Activated B cell treated with CpG ODN at 0.5 μM for 24 hours (primary cell): ENCODE results near the gene LRRIQ3. TPM values are rescaled to one million over a fixed set of nuclear protein-coding genes. Genes with fewer than 3 reads are reported as not detected.

Experiments used
- ATAC-seq: fragments of 200-7000 bp; cut with Tn5 transposase; one replicate; pipeline ENCODE4 v1.10.0; 2021; ENCODE audit warnings: low read depth, mild to moderate bottlenecking, moderate library complexity
- CTCF ChIA-PET: fragments of 350-600 bp; sonication (Branson Sonifier 250); formaldehyde crosslinking; loops from one replicate; lab custom pipeline; 2021; ENCODE audit warnings: antibody characterized with exemption; lab: Charles Lee
- POLR2A ChIA-PET: fragments of 350-600 bp; sonication (Branson Sonifier 250); formaldehyde crosslinking; loops from one replicate; lab custom pipeline; 2021; ENCODE audit warnings: antibody characterized with exemption; lab: Charles Lee
- DNase-seq: peaks from one replicate; pipeline ENCODE4 v3.0.0; 2022
- H3K27ac Mint-ChIP-seq: one replicate; pipeline ENCODE4 v1.8.0; 2020; ENCODE audit warnings: mixed read lengths
- H3K27me3 Mint-ChIP-seq: one replicate; pipeline ENCODE4 v1.8.0; 2021; ENCODE audit warnings: mixed read lengths
- H3K36me3 Mint-ChIP-seq: one replicate; pipeline ENCODE4 v1.8.0; 2021; ENCODE audit warnings: low read depth, mixed read lengths
- H3K4me1 Mint-ChIP-seq: one replicate; pipeline ENCODE4 v1.8.0; 2021; ENCODE audit warnings: mixed read lengths
- H3K4me3 Mint-ChIP-seq: one replicate; pipeline ENCODE4 v1.8.0; 2020; ENCODE audit warnings: mild to moderate bottlenecking, mixed read lengths
- H3K9me3 Mint-ChIP-seq: one replicate; pipeline ENCODE4 v1.8.0; 2020; ENCODE audit warnings: mixed read lengths
- CTCF ChIP-seq: fragments of 200-600 bp; IDR thresholded peaks from one replicate; pipeline ENCODE4 v1.8.0; 2022; ENCODE audit warnings: antibody characterized with exemption, mild to moderate bottlenecking
- intact Hi-C: fragments of 100-400 bp; cut with micrococcal nuclease; formaldehyde crosslinking; loops from one replicate; pipeline ENCODE4 v1.15.1; 2024
- total RNA-seq: library from RNA; stranded (reverse); gene quantifications from 2 replicates; pipeline ENCODE4 v1.2.3, GENCODE V29; 2022

Gene LRRIQ3
- total RNA-seq, 1 donor from 2014 or later: 1.00 TPM

GRCh38 chr1:74065081-74065480, 132.9 kb downstream of the LRRIQ3 start:
- CTCF ChIA-PET: no interaction called here

GRCh38 chr1:74057719-74058118, 140.3 kb downstream of the LRRIQ3 start:
- DNase-seq: no peak
- no peak for TF ChIP-seq CTCF
- no peaks in the 10 kb centered on the region for H3K36me3 Mint-ChIP-seq
- H3K27ac Mint-ChIP-seq: no peak overlapping the region
- H3K4me1 Mint-ChIP-seq: no peaks in the 10 kb centered on the region
- peaks cover 4% of the 10 kb centered on the region for H3K9me3 Mint-ChIP-seq
- no peak for ATAC-seq
- ChIA-PET CTCF (no interaction called here), POLR2A (no interaction called here)
- H3K4me3 Mint-ChIP-seq: no peak overlapping the region
- no peaks in the 10 kb centered on the region for H3K27me3 Mint-ChIP-seq
- intact Hi-C loops: no loop called here

More at GRCh38 chr1:74065081-74065480, 132.9 kb downstream of the LRRIQ3 start:
- no peaks in the 10 kb centered on the region for H3K27me3 Mint-ChIP-seq
- H3K27ac Mint-ChIP-seq: no peak overlapping the region
- no peak for TF ChIP-seq CTCF
- no peaks in the 10 kb centered on the region for H3K4me1 Mint-ChIP-seq
- intact Hi-C loops: no loop called here
- H3K36me3 Mint-ChIP-seq: no peaks in the 10 kb centered on the region
- no peak for DNase-seq
- H3K9me3 Mint-ChIP-seq: peaks cover 2% of the 10 kb centered on the region
- POLR2A ChIA-PET: no interaction called here
- no peak for ATAC-seq
- no peak overlapping the region for H3K4me3 Mint-ChIP-seq

- POLR2A ChIA-PET: no interaction called here
- DNase-seq (no peak), ATAC-seq (no peak)
- intact Hi-C loops: no loop called here
- H3K4me3 Mint-ChIP-seq: no peak overlapping the region
- no peaks in the 10 kb centered on the region for H3K27me3 Mint-ChIP-seq
- no peaks in the 10 kb centered on the region for H3K36me3 Mint-ChIP-seq
- CTCF ChIA-PET: no interaction called here
- no peak overlapping the region for H3K27ac Mint-ChIP-seq
- H3K4me1 Mint-ChIP-seq: no peaks in the 10 kb centered on the region
- H3K9me3 Mint-ChIP-seq: peaks cover 2% of the 10 kb centered on the region
- no peak for TF ChIP-seq CTCF
Observed at GRCh38 chr1:74053407-74053806, 144.6 kb downstream of the LRRIQ3 start.

GRCh38 chr1:74050386-74050785, 147.6 kb downstream of the LRRIQ3 start:
- CTCF ChIA-PET: no interaction called here
- Mint-ChIP-seq H3K9me3 (peaks cover 6% of the 10 kb centered on the region), H3K27ac (no peak overlapping the region), H3K27me3 (no peaks in the 10 kb centered on the region), H3K36me3 (no peaks in the 10 kb centered on the region), H3K4me1 (no peaks in the 10 kb centered on the region), H3K4me3 (no peak overlapping the region)
- POLR2A ChIA-PET: no interaction called here
- intact Hi-C loops: no loop called here
- TF ChIP-seq CTCF: no peak
- no peak for ATAC-seq
- no peak for DNase-seq

- ChIA-PET POLR2A (no interaction called here), CTCF (no interaction called here)
- H3K27ac Mint-ChIP-seq: no peak overlapping the region
- DNase-seq (no peak), ATAC-seq (no peak)
- intact Hi-C loops: no loop called here
- H3K4me1 Mint-ChIP-seq: no peaks in the 10 kb centered on the region
- H3K36me3 Mint-ChIP-seq: no peaks in the 10 kb centered on the region
- peaks cover 9% of the 10 kb centered on the region for H3K9me3 Mint-ChIP-seq
- no peak overlapping the region for H3K4me3 Mint-ChIP-seq
- TF ChIP-seq CTCF: no peak
- no peaks in the 10 kb centered on the region for H3K27me3 Mint-ChIP-seq
Observed at GRCh38 chr1:74038042-74038441, 159.9 kb downstream of the LRRIQ3 start.
